Measurements from ENCODE around the gene BTNL3.

Gene BTNL3, protein sequence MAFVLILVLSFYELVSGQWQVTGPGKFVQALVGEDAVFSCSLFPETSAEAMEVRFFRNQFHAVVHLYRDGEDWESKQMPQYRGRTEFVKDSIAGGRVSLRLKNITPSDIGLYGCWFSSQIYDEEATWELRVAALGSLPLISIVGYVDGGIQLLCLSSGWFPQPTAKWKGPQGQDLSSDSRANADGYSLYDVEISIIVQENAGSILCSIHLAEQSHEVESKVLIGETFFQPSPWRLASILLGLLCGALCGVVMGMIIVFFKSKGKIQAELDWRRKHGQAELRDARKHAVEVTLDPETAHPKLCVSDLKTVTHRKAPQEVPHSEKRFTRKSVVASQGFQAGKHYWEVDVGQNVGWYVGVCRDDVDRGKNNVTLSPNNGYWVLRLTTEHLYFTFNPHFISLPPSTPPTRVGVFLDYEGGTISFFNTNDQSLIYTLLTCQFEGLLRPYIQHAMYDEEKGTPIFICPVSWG

DNA sequence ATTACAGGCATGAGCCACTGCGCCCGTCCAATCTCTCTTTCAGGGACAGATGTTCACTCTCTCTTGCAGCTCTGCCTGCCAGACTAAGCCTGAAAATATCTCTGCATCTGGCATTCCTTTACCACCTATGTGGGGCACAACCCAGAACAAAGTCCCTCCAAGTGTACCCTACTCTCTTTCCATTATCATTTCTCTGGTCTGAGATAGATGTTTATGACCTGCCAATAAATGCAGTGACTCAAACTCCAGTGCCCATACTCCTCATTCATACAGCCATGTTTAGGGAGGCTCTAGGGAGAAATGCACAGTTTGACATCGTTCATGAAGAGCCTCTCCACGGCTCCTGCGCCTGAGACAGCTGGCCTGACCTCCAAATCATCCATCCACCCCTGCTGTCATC, at the start of gene BTNL3:
TSS of gene BTNL3 (plus strand) at position 255 of the 400 bp plus-strand sequence. CDS start 183 bp downstream, outside the sequence.
- TF ChIP-seq, protein P1, sequence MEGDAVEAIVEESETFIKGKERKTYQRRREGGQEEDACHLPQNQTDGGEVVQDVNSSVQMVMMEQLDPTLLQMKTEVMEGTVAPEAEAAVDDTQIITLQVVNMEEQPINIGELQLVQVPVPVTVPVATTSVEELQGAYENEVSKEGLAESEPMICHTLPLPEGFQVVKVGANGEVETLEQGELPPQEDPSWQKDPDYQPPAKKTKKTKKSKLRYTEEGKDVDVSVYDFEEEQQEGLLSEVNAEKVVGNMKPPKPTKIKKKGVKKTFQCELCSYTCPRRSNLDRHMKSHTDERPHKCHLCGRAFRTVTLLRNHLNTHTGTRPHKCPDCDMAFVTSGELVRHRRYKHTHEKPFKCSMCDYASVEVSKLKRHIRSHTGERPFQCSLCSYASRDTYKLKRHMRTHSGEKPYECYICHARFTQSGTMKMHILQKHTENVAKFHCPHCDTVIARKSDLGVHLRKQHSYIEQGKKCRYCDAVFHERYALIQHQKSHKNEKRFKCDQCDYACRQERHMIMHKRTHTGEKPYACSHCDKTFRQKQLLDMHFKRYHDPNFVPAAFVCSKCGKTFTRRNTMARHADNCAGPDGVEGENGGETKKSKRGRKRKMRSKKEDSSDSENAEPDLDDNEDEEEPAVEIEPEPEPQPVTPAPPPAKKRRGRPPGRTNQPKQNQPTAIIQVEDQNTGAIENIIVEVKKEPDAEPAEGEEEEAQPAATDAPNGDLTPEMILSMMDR (IDR thresholded peaks at IDR 0.05; ENCODE audit: insufficient read depth, low read depth, low read length, missing control alignments), result no peak
- no peak within 1 kb of the TSS for H3K4me3 ChIP-seq (ENCODE audit: low read depth, low read length)
- no peak for DNase-seq (ENCODE audit: low read depth)

DNA sequence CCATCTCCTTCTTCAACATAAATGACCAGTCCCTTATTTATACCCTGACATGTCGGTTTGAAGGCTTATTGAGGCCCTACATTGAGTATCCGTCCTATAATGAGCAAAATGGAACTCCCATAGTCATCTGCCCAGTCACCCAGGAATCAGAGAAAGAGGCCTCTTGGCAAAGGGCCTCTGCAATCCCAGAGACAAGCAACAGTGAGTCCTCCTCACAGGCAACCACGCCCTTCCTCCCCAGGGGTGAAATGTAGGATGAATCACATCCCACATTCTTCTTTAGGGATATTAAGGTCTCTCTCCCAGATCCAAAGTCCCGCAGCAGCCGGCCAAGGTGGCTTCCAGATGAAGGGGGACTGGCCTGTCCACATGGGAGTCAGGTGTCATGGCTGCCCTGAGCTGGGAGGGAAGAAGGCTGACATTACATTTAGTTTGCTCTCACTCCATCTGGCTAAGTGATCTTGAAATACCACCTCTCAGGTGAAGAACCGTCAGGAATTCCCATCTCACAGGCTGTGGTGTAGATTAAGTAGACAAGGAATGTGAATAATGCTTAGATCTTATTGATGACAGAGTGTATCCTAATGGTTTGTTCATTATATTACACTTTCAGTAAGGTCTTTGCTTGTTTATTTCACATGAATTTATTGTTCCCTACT, 38.2 kb upstream of the BTNL3 start:
- H3K4me3 ChIP-seq (ENCODE audit: low read depth, low read length), result no peak overlapping the region
- no peak for DNase-seq (ENCODE audit: low read depth)
- TF ChIP-seq, protein P1 (IDR thresholded peaks at IDR 0.05; ENCODE audit: insufficient read depth, low read depth, low read length, missing control alignments), result no peak

DNA sequence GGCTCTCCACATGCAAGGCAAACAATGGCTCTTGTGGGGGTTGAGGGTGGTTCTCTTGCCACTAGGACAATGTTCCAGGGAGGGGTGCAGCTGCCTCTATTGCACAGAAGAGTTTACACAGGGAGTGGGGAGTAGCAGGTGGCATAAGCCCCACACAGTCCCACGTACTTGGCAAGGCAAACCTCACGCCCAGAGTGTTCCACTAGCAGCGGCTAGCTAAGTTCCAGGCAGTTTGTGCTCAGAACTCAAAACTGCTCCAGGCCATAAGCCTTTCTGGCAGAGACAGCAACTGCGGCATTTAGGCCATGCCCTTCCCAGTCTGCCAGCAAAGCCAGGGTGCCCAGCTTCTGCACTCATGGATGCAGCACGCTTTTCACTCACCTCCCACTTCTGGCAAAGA, 29.0 kb upstream of the BTNL3 start:
- H3K4me3 ChIP-seq (ENCODE audit: low read depth, low read length), result no peak overlapping the region
- no peak for DNase-seq (ENCODE audit: low read depth)
- TF ChIP-seq, protein P1 (IDR thresholded peaks at IDR 0.05; ENCODE audit: insufficient read depth, low read depth, low read length, missing control alignments), result no peak

DNA sequence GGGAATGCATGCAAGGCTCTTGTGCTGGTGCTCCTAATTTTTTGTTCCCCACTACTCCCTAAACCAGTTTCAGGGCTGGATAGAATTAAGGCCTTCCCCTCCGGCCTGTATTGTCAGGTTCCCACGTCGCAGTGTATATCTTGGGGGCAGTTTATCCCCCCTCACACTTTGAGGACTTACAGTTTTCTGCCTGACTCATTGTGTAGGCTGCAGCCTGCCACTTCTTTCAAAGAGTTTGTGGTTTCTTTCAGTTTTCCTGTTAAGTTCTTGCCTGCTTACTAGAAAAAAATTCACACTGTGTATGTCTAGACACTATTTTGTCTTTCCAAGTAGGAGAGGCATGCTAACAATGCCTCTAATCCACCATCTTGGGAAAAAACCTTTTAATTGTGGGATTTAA, 28.4 kb upstream of the BTNL3 start:
- H3K4me3 ChIP-seq (ENCODE audit: low read depth, low read length), result no peak overlapping the region
- DNase-seq (ENCODE audit: low read depth), result no peak
- TF ChIP-seq, protein P1 (IDR thresholded peaks at IDR 0.05; ENCODE audit: insufficient read depth, low read depth, low read length, missing control alignments), result no peak

DNA sequence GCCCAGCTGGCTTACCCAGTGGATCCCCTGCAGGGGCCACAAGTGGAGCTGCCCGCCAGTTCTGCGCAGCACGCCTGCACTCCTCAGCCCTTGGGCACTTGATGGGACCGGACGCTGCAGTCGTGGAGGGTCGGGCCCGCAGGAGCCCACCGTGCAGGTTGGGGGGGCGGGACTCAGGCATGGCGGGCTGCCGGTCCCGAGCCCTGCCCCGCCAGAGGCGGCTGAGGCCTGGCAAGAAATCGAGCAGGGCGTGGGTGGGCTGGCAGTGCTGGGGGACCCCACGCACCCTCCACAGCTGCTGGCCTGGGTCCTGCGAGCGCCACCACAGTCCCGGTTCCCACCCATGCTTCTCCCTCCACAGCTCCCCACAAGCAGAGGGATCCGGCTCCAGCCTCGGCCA, 19.2 kb upstream of the BTNL3 start:
- TF ChIP-seq, protein P1 (IDR thresholded peaks at IDR 0.05; ENCODE audit: insufficient read depth, low read depth, low read length, missing control alignments), result no peak
- DNase-seq (ENCODE audit: low read depth), result no peak

DNA sequence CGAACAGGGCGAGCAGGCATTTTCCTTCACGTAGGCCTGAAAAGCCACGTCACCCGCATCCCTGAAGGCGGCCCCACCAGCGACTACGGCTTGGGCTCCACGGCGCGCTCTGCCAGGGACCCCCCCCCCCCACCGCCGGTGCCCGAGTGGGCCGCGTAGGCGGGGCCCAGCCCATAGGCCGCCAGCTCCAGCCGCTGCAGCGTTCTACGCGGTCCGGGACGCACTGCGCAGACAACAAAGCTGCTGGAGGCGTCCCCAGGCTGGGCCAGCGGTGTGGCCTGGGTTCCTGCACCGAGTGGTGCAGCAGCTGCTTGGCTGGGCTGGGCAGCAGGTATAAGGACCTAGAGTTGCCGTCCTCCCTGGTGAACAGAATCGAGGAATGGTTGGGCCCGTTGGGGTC, 18.3 kb upstream of the BTNL3 start:
- H3K4me3 ChIP-seq (ENCODE audit: low read depth, low read length), result no peak overlapping the region
- no peak for DNase-seq (ENCODE audit: low read depth)
- TF ChIP-seq, protein P1 (IDR thresholded peaks at IDR 0.05; ENCODE audit: insufficient read depth, low read depth, low read length, missing control alignments), result no peak

More for the DNA sequence above, 19.2 kb upstream of the BTNL3 start:
- no peak overlapping the region for H3K4me3 ChIP-seq (ENCODE audit: low read depth, low read length)

Measured in GM12865 (cell line).